SK-N-SH (cell line): ENCODE results near the gene SDF2L1. TPM values are rescaled to one million over a fixed set of nuclear protein-coding genes. Genes with fewer than 3 reads are reported as not detected.

Experiments
- CTCF ChIA-PET: fragments of 300-600, 350-600 bp; formaldehyde crosslinking; extraction: SDS; loops from one replicate; lab custom pipeline; 2021; lab: Yijun Ruan, JAX
- POLR2A ChIA-PET: fragments of 350-600 bp; sonication (Branson Sonifier 250); formaldehyde crosslinking; extraction: SDS; loops from one replicate; lab custom pipeline; 2020; ENCODE audit warnings: antibody characterized with exemption, inconsistent platforms; lab: Yijun Ruan, JAX
- DNase-seq: peaks from one replicate; pipeline ENCODE4 v3.0.0; 2012
- H2AFZ ChIP-seq: fragments of 200-600 bp; sonication (generic); 2 replicates; pipeline ENCODE4 v1.8.1; 2016; ENCODE audit warnings: antibody characterized with exemption, mild to moderate bottlenecking, low read depth
- H3F3A ChIP-seq: fragments of 200-600 bp; sonication (generic); replicated peaks from 2 replicates; pipeline ENCODE3; 2016; ENCODE audit warnings: antibody characterized with exemption, mild to moderate bottlenecking; ENCODE audit not compliant: insufficient read depth
- H3K27ac ChIP-seq, 2 experiments: fragments of 200-500 bp in 1 of 2; fragments of 200-600 bp in 1 of 2; sonication (Bioruptor generic) in 1 of 2; sonication (generic), shearing (Covaris generic) in 1 of 2; 2 replicates each; pipeline versions ENCODE4 v1.5.1 to v1.6.1; 2014 to 2016; ENCODE audit warnings: low read depth in 2 of 2, inconsistent platforms in 1 of 2, low read length in 1 of 2, mild to moderate bottlenecking in 1 of 2, mixed read lengths in 1 of 2
- H3K27me3 ChIP-seq: fragments of 200-600 bp; sonication (generic), shearing (Covaris generic); 2 replicates; pipeline ENCODE4 v1.6.1; 2016; ENCODE audit warnings: mixed run types; ENCODE audit not compliant: insufficient read depth
- H3K36me3 ChIP-seq, 2 experiments: fragments of 200-500 bp in 1 of 2; fragments of 200-600 bp in 1 of 2; sonication (Bioruptor generic) in 1 of 2; sonication (generic) in 1 of 2; replicated peaks in 1 of 2; 2 replicates each; pipeline versions ENCODE3 to v1.5.1; 2014 to 2016; ENCODE audit warnings: low read length in 1 of 2, mild to moderate bottlenecking in 1 of 2; ENCODE audit not compliant: insufficient read depth in 2 of 2, control insufficient read depth in 1 of 2
- H3K4me1 ChIP-seq, 2 experiments: fragments of 200-500 bp in 1 of 2; fragments of 200-600 bp in 1 of 2; sonication (Bioruptor generic) in 1 of 2; sonication (generic), shearing (Covaris generic) in 1 of 2; 2 replicates each; pipeline versions ENCODE4 v1.5.1 to v1.6.1; 2014 to 2016; ENCODE audit warnings: low read depth in 1 of 2, low read length in 1 of 2, mixed run types in 1 of 2; ENCODE audit not compliant: insufficient read depth in 2 of 2, control insufficient read depth in 1 of 2
- H3K4me2 ChIP-seq: fragments of 200-600 bp; sonication (generic), shearing (Covaris generic); 2 replicates; pipeline ENCODE4 v1.6.1; 2017; ENCODE audit warnings: mixed run types
- H3K4me3 ChIP-seq, 2 experiments: fragments of 200-500 bp in 1 of 2; fragments of 200-600 bp in 1 of 2; sonication (Bioruptor generic) in 1 of 2; sonication (generic), shearing (Covaris generic) in 1 of 2; 2 replicates each; pipeline versions ENCODE4 v1.5.1 to v1.8.1; 2014 to 2016; ENCODE audit warnings: low read depth in 2 of 2, inconsistent platforms in 1 of 2, low read length in 1 of 2, mild to moderate bottlenecking in 1 of 2, mixed read lengths in 1 of 2, moderate library complexity in 1 of 2
- H3K79me2 ChIP-seq: fragments of 200-600 bp; sonication (generic); 2 replicates; pipeline ENCODE4 v1.8.1; 2017; ENCODE audit warnings: mild to moderate bottlenecking; ENCODE audit not compliant: insufficient read depth
- H3K9ac ChIP-seq: fragments of 200-600 bp; sonication (generic); 2 replicates; pipeline ENCODE4 v1.6.1; 2017; ENCODE audit warnings: mixed run types
- H3K9me2 ChIP-seq: fragments of 200-600 bp; sonication (generic); 2 replicates; pipeline ENCODE4 v1.6.1; 2017; ENCODE audit warnings: mixed run types
- H3K9me3 ChIP-seq: fragments of 200-600 bp; sonication (generic); 2 replicates; pipeline ENCODE4 v1.6.1; 2017; ENCODE audit warnings: mixed run types, mild to moderate bottlenecking, moderate library complexity
- H4K20me1 ChIP-seq: fragments of 200-600 bp; sonication (generic); 2 replicates; pipeline ENCODE4 v1.6.1; 2017; ENCODE audit warnings: mild to moderate bottlenecking, mixed run types; ENCODE audit not compliant: insufficient read depth
- CHD2 ChIP-seq: fragments of 150-350 bp; IDR thresholded peaks from 2 replicates; pipeline ENCODE4 v1.6.1; 2018; ENCODE audit warnings: low read length; ENCODE audit not compliant: partially characterized antibody
- ELF1 ChIP-seq: IDR thresholded peaks from 2 replicates; pipeline ENCODE4 v1.4.0; 2012
- GABPA ChIP-seq: IDR thresholded peaks from 2 replicates; pipeline ENCODE4 v1.4.0; 2012; ENCODE audit warnings: low read depth, mild to moderate bottlenecking
- JUND ChIP-seq: IDR thresholded peaks from 2 replicates; pipeline ENCODE4 v1.4.0; 2012
- MEF2A ChIP-seq: IDR thresholded peaks from 2 replicates; pipeline ENCODE4 v1.4.0; 2012; ENCODE audit warnings: low read depth, borderline replicate concordance
- MXI1 ChIP-seq: IDR thresholded peaks from 2 replicates; pipeline ENCODE4 v1.6.1; 2012; ENCODE audit warnings: mild to moderate bottlenecking, low read depth, low read length, improper control_type of control experiment
- NFIC ChIP-seq: IDR thresholded peaks from 2 replicates; pipeline ENCODE4 v1.4.0; 2012; ENCODE audit warnings: borderline replicate concordance
- NRF1 ChIP-seq: IDR thresholded peaks from 2 replicates; pipeline ENCODE4 v1.6.1; 2012; ENCODE audit warnings: low read depth, mild to moderate bottlenecking, low read length
- SIN3A ChIP-seq: IDR thresholded peaks from 2 replicates; pipeline ENCODE4 v1.6.1; 2012; ENCODE audit warnings: low read depth, mild to moderate bottlenecking, low read length, moderate library complexity, borderline replicate concordance
- SMC3 ChIP-seq: IDR thresholded peaks from 2 replicates; pipeline ENCODE4 v1.6.1; 2012; ENCODE audit warnings: low read depth, low read length, improper control_type of control experiment
- TAF1 ChIP-seq: IDR thresholded peaks from 2 replicates; pipeline ENCODE4 v1.6.1; 2012; ENCODE audit warnings: low read depth, mild to moderate bottlenecking, low read length, moderate library complexity, borderline replicate concordance
- TCF12 ChIP-seq: IDR thresholded peaks from 2 replicates; pipeline ENCODE4 v1.4.0; 2012
- WGBS: methylation state at CpG from one replicate; pipeline ENCODE4 v1.1.6; 2017; ENCODE audit warnings: low lambda C conversion rate; 5-methylcytosine and 5-hydroxymethylcytosine counted together
- polyA plus RNA-seq, 3 experiments: library from polyadenylated mRNA; depleted of rRNA; stranded (reverse); fragments of >200 nt; gene quantifications; 2 replicates each; pipeline ENCODE4 v1.2.3, GENCODE V29; 2012
- TF ChIP-seq, protein P1 (sequence below): IDR thresholded peaks from 2 replicates; pipeline ENCODE4 v1.4.0; 2012; ENCODE audit warnings: low read depth, borderline replicate concordance
- TF ChIP-seq, protein P2 (sequence below): IDR thresholded peaks from 2 replicates; pipeline ENCODE4 v1.4.0; 2012; ENCODE audit warnings: low read depth, borderline replicate concordance
- TF ChIP-seq, protein P3 (sequence below): IDR thresholded peaks from 2 replicates; pipeline ENCODE4; 2012
- TF ChIP-seq, protein P4 (sequence below): IDR thresholded peaks from 2 replicates; pipeline ENCODE4 v1.6.1; 2012; ENCODE audit warnings: mild to moderate bottlenecking, low read depth, low read length, moderate library complexity
- TF ChIP-seq, protein P5 (sequence below): fragments of 200-600 bp; sonication (generic); IDR thresholded peaks from 2 replicates; pipeline ENCODE4 v1.6.1; 2017; ENCODE audit warnings: antibody characterized with exemption, mild to moderate bottlenecking, moderate library complexity

The SDF2L1 gene
- polyA plus RNA-seq, 1 of the 3 experiments (the other 2 are of a cell fraction), result 60.9 TPM

DNA sequence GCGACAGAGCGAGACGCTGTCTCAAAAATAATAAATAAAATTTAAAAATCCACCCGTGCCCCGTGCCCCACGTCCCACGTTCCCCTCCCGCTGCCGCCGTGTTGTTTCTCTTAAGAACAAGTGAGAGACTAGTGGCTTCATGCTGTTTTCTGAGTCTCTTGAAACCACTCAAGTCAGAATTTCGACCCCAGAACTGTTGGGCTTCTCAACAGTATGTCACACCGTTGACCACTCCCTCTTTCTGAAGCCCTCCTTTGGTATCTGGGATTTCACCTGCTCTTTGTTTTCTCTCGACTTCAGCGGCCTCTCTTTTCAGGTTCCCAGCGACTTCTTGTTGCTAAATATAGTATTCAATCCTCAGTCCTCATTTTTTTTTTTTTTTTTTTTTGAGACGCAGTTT is 24.7 kb downstream of the SDF2L1 start:
- Histone ChIP-seq H2AFZ (peak overlapping the region; percentile 97; the same call in 1 of the 2 replicates), H3F3A (no peaks in the 10 kb centered on the region), H3K27ac (peak overlapping the region in 1 of 2 experiments; percentile 86; a peak in 1 of 4 replicates), H3K4me3 (peak overlapping the region; percentile 72 to 98), H3K79me2 (peaks cover 41% of the 10 kb centered on the region), H3K9me2 (no peaks in the 10 kb centered on the region), H3K4me1 (peaks cover 0 to 2% of the 10 kb centered on the region in 2 experiments; a peak in 1 of 4 replicates), H3K9ac (peak overlapping the region; percentile 78), H3K36me3 (peaks cover 22% of the 10 kb centered on the region in 2 experiments), H3K27me3 (no peaks in the 10 kb centered on the region), H3K9me3 (no peaks in the 10 kb centered on the region), H3K4me2 (peak overlapping the region; percentile 83), H4K20me1 (no peaks in the 10 kb centered on the region)
- CTCF ChIA-PET, result interaction anchor here (1.1 kb wide), 1 partner anchor 24 kb away, joined by 4 read pairs; no protein-coding TSS in a partner anchor
- POLR2A ChIA-PET, result interaction anchor here (1.1 to 2.1 kb wide), 2 partner anchors 9 to 24 kb away, joined by 6 to 12 read pairs; partner anchors contain the start of gene SDF2L1
- no peak for DNase-seq
- 11% methylated on average over 16 of the region's 16 CpGs for WGBS
- TF ChIP-seq ELF1 (no peak), SMC3 (no peak), CHD2 (no peak), SIN3A (no peak), GABPA (no peak), NFIC (no peak), JUND (no peak), MXI1 (no peak), MEF2A (no peak), TCF12 (no peak)
- TF ChIP-seq, protein P1, sequence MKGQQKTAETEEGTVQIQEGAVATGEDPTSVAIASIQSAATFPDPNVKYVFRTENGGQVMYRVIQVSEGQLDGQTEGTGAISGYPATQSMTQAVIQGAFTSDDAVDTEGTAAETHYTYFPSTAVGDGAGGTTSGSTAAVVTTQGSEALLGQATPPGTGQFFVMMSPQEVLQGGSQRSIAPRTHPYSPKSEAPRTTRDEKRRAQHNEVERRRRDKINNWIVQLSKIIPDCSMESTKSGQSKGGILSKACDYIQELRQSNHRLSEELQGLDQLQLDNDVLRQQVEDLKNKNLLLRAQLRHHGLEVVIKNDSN, result no peak
- TF ChIP-seq, protein P2, sequence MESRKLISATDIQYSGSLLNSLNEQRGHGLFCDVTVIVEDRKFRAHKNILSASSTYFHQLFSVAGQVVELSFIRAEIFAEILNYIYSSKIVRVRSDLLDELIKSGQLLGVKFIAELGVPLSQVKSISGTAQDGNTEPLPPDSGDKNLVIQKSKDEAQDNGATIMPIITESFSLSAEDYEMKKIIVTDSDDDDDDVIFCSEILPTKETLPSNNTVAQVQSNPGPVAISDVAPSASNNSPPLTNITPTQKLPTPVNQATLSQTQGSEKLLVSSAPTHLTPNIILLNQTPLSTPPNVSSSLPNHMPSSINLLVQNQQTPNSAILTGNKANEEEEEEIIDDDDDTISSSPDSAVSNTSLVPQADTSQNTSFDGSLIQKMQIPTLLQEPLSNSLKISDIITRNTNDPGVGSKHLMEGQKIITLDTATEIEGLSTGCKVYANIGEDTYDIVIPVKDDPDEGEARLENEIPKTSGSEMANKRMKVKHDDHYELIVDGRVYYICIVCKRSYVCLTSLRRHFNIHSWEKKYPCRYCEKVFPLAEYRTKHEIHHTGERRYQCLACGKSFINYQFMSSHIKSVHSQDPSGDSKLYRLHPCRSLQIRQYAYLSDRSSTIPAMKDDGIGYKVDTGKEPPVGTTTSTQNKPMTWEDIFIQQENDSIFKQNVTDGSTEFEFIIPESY, result no peak
- TF ChIP-seq, protein P3, sequence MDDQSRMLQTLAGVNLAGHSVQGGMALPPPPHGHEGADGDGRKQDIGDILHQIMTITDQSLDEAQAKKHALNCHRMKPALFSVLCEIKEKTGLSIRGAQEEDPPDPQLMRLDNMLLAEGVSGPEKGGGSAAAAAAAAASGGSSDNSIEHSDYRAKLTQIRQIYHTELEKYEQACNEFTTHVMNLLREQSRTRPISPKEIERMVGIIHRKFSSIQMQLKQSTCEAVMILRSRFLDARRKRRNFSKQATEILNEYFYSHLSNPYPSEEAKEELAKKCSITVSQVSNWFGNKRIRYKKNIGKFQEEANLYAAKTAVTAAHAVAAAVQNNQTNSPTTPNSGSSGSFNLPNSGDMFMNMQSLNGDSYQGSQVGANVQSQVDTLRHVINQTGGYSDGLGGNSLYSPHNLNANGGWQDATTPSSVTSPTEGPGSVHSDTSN, result no peak

DNA sequence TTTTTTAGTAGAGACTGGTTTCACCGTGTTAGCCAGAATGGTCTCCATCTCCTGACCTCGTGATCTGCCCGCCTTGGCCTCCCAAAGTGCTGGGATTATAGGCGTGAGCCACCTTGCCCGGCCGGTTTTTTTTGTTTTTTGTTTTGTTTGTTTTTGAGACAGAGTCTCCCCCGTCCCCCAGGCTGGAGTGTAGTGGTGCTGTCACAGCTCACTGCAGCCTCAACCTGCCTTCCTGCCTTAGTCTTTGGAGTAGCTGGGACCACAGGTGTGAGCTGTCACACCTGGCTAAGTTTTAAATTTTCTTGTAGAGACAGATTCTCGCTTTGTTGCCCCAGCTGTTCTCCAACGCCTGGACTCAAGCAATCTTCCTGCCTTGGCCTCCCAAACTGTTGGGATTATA is 26.9 kb downstream of the SDF2L1 start:
- Histone ChIP-seq H3K4me2 (no peak overlapping the region), H3K79me2 (peaks cover 41% of the 10 kb centered on the region), H3K4me3 (no peak overlapping the region), H4K20me1 (no peaks in the 10 kb centered on the region), H2AFZ (no peak overlapping the region), H3K27me3 (no peaks in the 10 kb centered on the region), H3K36me3 (peaks cover 30 to 43% of the 10 kb centered on the region in 2 experiments), H3K9me2 (no peaks in the 10 kb centered on the region), H3F3A (no peaks in the 10 kb centered on the region), H3K9ac (no peak overlapping the region), H3K9me3 (no peaks in the 10 kb centered on the region), H3K27ac (no peak overlapping the region), H3K4me1 (peaks cover 0 to 2% of the 10 kb centered on the region in 2 experiments; a peak in 1 of 4 replicates)
- 94% methylated on average over 9 of the region's 9 CpGs for WGBS
- no peak for DNase-seq
- POLR2A ChIA-PET, result interaction anchor here (0.6 kb wide), 1 partner anchor 9 kb away, joined by 3 read pairs; no protein-coding TSS in a partner anchor
- CTCF ChIA-PET, result interaction anchor here (1.7 kb wide), 1 partner anchor 283 kb away, joined by 4 read pairs; the partner anchor contains the start of gene PPM1F
- TF ChIP-seq, protein P3, result no peak
- TF ChIP-seq, protein P4, sequence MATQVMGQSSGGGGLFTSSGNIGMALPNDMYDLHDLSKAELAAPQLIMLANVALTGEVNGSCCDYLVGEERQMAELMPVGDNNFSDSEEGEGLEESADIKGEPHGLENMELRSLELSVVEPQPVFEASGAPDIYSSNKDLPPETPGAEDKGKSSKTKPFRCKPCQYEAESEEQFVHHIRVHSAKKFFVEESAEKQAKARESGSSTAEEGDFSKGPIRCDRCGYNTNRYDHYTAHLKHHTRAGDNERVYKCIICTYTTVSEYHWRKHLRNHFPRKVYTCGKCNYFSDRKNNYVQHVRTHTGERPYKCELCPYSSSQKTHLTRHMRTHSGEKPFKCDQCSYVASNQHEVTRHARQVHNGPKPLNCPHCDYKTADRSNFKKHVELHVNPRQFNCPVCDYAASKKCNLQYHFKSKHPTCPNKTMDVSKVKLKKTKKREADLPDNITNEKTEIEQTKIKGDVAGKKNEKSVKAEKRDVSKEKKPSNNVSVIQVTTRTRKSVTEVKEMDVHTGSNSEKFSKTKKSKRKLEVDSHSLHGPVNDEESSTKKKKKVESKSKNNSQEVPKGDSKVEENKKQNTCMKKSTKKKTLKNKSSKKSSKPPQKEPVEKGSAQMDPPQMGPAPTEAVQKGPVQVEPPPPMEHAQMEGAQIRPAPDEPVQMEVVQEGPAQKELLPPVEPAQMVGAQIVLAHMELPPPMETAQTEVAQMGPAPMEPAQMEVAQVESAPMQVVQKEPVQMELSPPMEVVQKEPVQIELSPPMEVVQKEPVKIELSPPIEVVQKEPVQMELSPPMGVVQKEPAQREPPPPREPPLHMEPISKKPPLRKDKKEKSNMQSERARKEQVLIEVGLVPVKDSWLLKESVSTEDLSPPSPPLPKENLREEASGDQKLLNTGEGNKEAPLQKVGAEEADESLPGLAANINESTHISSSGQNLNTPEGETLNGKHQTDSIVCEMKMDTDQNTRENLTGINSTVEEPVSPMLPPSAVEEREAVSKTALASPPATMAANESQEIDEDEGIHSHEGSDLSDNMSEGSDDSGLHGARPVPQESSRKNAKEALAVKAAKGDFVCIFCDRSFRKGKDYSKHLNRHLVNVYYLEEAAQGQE, result no peak
- TF ChIP-seq, protein P5, sequence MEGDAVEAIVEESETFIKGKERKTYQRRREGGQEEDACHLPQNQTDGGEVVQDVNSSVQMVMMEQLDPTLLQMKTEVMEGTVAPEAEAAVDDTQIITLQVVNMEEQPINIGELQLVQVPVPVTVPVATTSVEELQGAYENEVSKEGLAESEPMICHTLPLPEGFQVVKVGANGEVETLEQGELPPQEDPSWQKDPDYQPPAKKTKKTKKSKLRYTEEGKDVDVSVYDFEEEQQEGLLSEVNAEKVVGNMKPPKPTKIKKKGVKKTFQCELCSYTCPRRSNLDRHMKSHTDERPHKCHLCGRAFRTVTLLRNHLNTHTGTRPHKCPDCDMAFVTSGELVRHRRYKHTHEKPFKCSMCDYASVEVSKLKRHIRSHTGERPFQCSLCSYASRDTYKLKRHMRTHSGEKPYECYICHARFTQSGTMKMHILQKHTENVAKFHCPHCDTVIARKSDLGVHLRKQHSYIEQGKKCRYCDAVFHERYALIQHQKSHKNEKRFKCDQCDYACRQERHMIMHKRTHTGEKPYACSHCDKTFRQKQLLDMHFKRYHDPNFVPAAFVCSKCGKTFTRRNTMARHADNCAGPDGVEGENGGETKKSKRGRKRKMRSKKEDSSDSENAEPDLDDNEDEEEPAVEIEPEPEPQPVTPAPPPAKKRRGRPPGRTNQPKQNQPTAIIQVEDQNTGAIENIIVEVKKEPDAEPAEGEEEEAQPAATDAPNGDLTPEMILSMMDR, result no peak
- TF ChIP-seq SMC3 (no peak), NRF1 (no peak), TAF1 (no peak)
